SKM-1 treated with dmso at 0.1 percent for 144 hours (cell line): ENCODE results near the gene ARID4A.
"Not testable (repeated sequence)": the region's sequence is repeated elsewhere in the genome, so short reads cannot be mapped to it uniquely, and the experiment has no call there.

Experiments
- DNase-seq: peaks from one replicate; lab custom pipeline; 2025; ENCODE audit not compliant: unreplicated experiment; lab: John Stamatoyannopoulos, UW

Gene ARID4A, protein sequence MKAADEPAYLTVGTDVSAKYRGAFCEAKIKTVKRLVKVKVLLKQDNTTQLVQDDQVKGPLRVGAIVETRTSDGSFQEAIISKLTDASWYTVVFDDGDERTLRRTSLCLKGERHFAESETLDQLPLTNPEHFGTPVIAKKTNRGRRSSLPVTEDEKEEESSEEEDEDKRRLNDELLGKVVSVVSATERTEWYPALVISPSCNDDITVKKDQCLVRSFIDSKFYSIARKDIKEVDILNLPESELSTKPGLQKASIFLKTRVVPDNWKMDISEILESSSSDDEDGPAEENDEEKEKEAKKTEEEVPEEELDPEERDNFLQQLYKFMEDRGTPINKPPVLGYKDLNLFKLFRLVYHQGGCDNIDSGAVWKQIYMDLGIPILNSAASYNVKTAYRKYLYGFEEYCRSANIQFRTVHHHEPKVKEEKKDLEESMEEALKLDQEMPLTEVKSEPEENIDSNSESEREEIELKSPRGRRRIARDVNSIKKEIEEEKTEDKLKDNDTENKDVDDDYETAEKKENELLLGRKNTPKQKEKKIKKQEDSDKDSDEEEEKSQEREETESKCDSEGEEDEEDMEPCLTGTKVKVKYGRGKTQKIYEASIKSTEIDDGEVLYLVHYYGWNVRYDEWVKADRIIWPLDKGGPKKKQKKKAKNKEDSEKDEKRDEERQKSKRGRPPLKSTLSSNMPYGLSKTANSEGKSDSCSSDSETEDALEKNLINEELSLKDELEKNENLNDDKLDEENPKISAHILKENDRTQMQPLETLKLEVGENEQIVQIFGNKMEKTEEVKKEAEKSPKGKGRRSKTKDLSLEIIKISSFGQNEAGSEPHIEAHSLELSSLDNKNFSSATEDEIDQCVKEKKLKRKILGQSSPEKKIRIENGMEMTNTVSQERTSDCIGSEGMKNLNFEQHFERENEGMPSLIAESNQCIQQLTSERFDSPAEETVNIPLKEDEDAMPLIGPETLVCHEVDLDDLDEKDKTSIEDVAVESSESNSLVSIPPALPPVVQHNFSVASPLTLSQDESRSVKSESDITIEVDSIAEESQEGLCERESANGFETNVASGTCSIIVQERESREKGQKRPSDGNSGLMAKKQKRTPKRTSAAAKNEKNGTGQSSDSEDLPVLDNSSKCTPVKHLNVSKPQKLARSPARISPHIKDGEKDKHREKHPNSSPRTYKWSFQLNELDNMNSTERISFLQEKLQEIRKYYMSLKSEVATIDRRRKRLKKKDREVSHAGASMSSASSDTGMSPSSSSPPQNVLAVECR

GRCh38 chr14:58298477-58299400 lies at the start of gene ARID4A:
Gene ARID4A (plus strand): TSS chr14:58298555. CDS start chr14:58299855, 1,300 bp downstream.
- DNase-seq: no peak

- no peak for DNase-seq
These were observed 48.7 kb upstream of the ARID4A start for GRCh38 chr14:58249611-58250010.

DNA sequence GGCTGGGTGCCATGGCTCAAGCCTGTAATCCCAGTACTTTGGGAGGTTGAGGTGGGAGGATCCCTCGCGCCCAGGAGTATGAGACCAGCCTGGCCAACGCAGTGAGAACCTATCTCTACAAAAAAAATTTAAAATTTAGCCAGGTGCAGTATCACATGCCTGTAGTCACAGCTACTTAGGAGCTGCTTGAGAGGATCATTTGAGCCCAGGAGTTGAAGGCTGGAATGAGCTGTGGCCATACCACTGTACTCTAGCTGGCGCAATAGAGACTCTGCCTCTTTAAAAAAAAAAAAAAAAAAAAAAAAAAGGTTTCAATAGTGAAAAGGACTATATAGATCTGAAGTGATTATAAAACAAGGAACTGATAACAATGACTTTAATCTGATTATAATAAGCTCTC lies 40.2 kb upstream of the ARID4A start:
- no peak for DNase-seq

DNA sequence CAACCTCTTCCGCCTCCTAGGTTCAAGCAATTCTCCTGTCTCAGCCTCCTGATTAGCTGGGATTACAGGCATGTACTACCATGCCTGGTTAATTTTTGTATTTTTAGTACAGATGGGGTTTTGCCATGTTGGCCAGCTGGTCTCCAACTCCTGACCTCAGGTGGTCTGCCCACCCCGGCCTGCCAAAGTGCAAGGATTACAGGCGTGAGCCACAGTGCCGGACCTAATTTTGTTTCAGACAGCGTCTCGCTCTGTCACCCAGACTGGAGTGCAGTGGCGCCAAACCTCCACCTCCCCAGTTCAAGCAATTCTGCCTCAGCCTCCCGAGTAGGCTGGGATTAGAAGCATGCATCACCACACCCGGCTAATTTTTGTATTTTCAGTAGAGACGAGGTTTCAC lies 36.4 kb upstream of the ARID4A start:
- DNase-seq: not testable (repeated sequence)

DNA sequence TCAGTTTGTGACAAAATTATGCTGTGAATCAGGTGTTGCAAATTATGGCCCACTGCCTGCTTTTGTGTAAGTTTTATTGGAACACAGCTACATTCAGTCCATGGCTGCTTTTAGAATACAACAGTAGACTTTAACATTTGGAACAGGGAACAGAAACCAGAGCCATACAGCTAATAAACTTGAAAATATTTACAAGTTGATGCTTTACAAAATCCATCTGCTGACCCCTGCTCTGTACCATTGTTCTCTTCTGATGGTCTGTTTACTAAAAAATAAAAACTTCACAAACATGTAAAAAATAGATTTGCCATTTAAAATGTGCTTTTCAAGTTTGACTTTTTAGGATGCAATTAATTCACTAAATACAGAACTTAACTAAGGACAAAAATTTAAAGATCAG lies 33.0 kb upstream of the ARID4A start:
- no peak for DNase-seq

DNA sequence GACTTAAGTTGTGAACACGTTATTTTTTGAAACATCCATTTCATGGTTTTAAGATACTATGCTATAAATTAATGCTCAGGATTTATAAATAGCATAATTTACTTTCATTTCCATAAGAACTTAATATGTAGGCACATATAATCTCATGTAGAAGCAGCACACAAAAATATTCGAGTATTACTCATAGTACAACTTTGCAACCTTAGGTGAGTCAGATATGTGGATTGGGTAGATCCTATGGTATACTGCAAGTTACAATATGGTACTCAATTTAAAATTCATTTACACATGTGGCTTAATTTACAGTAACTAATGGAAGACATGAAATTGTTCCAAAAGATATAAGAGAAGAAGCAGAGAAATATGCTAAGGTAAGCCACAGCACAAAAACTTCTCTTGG lies 27.7 kb upstream of the ARID4A start:
- DNase-seq: no peak

GRCh38 chr14:58272588-58273372 lies 25.6 kb upstream of the ARID4A start:
- no peak for DNase-seq

- DNase-seq: no peak
These were observed 23.5 kb upstream of the ARID4A start for GRCh38 chr14:58274881-58275280.

- DNase-seq: no peak
These were observed 22.7 kb upstream of the ARID4A start for GRCh38 chr14:58275527-58276190.

- DNase-seq: no peak
These were observed 22.1 kb upstream of the ARID4A start for GRCh38 chr14:58276208-58276607.

GRCh38 chr14:58278177-58278576 lies 20.2 kb upstream of the ARID4A start:
- DNase-seq: no peak

DNA sequence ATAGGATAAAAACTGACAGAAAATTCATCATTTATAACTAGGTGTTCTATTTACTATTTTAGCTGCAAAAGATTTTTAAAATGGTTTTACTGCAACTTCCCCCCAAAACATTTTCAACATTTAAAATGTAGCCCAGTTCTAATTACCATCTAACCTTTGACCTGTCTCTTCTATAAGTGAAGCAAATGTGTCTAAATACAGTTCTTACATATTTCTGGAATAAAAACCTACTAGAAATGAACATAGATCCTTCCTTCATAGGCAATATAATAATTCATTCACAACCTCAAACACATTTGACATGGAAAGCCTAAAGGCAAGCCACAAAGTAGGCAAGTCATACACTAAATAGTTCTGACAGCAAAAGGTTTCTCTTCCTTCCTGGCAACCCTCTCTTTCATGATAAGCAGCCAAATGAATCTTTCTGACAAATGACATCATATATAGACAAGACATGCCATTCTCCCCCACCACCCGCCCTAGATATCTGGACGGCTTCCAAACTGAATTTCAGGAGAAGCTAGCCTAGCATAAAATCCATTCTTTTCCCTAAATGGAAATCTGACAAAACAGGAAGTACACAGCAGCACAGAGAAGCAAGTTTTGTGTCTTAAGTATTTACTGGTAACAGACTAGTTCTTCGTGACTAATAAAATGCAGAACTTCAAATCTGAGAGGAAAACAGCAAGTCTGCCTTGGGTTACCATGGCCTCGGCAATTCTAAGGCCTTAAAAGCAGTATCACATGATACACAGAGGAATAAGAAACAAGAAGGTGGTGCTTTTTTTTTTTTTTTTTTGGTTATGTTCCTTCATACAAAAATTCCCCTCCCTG lies 17.2 kb upstream of the ARID4A start:
- DNase-seq: no peak

GRCh38 chr14:58281969-58282368 lies 16.4 kb upstream of the ARID4A start:
- DNase-seq: no peak

GRCh38 chr14:58282925-58283593 lies 15.3 kb upstream of the ARID4A start:
- no peak for DNase-seq

DNA sequence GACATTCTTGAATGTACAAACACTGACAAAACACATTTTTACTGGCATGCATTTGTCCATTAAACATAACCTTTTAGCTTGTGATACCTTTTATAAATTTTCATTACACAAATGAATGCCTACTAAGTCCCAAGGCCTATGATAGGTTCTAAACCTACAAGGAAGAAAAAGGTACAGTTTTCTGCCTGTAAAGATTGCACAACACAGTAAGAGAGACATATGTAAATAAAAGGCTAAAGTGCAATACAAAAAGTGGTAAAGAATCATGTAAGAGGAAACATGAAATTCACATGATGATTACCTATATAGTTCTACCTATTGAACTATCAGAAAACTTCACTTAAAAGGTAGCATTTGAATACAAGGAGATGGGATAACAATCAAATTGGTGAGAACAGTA lies 14.6 kb upstream of the ARID4A start:
- DNase-seq: no peak

GRCh38 chr14:58285132-58285531 lies 13.2 kb upstream of the ARID4A start:
- no peak for DNase-seq

DNA sequence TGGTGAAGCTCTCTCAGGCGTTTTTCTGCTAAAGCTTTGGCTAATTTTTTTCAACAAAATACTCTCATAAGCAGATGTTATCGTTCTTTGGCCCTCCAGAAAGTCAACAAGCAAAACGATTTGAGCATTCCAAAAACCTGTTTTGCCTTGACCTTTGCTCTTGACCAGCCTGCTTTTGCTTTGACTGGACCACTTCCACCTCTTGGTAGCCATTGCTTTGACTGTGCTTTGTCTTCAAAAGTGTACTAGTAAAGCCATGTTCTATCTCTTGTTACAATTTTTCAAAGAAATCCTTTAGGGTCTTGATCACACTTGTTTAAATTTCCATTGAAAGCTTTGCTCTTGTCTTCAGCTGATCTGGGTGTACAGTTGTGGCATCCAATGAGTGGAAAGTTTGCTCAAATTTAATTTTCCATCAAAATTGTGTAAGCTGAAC lies 10.7 kb upstream of the ARID4A start:
- DNase-seq: no peak
